ENCODE results near the gene FA2H.

DNA sequence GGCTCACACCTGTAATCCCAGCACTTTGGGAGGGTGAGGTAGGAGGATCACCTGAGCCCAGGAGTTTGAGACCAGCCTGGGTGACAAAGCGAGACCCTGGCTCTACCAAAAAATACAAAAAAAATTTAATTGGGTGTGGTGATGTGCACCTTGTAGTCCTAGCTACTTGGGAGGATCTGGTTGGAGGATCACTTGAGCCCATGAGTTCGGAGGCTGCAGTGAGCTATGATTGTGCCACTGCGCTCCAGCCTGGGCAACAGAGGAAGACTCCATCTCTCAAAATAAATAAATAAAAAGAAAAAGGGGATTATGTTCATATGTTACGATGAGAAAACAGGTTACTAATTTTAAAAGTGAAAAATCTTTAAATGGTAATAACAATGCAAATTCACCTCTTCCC lies 75.0 kb downstream of the FA2H start:
- TF ChIP-seq, protein P1, sequence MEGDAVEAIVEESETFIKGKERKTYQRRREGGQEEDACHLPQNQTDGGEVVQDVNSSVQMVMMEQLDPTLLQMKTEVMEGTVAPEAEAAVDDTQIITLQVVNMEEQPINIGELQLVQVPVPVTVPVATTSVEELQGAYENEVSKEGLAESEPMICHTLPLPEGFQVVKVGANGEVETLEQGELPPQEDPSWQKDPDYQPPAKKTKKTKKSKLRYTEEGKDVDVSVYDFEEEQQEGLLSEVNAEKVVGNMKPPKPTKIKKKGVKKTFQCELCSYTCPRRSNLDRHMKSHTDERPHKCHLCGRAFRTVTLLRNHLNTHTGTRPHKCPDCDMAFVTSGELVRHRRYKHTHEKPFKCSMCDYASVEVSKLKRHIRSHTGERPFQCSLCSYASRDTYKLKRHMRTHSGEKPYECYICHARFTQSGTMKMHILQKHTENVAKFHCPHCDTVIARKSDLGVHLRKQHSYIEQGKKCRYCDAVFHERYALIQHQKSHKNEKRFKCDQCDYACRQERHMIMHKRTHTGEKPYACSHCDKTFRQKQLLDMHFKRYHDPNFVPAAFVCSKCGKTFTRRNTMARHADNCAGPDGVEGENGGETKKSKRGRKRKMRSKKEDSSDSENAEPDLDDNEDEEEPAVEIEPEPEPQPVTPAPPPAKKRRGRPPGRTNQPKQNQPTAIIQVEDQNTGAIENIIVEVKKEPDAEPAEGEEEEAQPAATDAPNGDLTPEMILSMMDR (IDR thresholded peaks at IDR 0.05), result no peak
- no peak for TF ChIP-seq POLR2A (IDR thresholded peaks at IDR 0.05)
